SJSA1 (cell line): Measurements from ENCODE around the gene SLC23A2. TPM values are rescaled to one million over a fixed set of nuclear protein-coding genes. Genes with fewer than 3 reads are reported as not detected.

Source experiments
- DNase-seq, 2 experiments: peaks; one replicate each; pipeline ENCODE4 v3.0.0-alpha.2; 2015 to 2020; ENCODE audit warnings: low spot score in 2 of 2, low read depth in 1 of 2
- H3K27ac ChIP-seq: fragments of 250-450 bp; sonication (Bioruptor Pico); 2 replicates; pipeline ENCODE4 v1.5.1; 2020; ENCODE audit warnings: mild to moderate bottlenecking, moderate library complexity
- H3K27me3 ChIP-seq: fragments of 250-450 bp; sonication (Bioruptor Pico); replicated peaks from 2 replicates; pipeline ENCODE4 v1.5.1; 2020; ENCODE audit warnings: mild to moderate bottlenecking, moderate library complexity
- H3K36me3 ChIP-seq: fragments of 250-450 bp; sonication (Bioruptor Pico); 2 replicates; pipeline ENCODE4 v1.5.1; 2020; ENCODE audit warnings: mild to moderate bottlenecking
- H3K4me1 ChIP-seq: fragments of 250-450 bp; sonication (Bioruptor Pico); replicated peaks from 2 replicates; pipeline ENCODE4 v1.6.1; 2021; ENCODE audit warnings: mild to moderate bottlenecking
- H3K4me3 ChIP-seq: fragments of 250-450 bp; sonication (Bioruptor Pico); 2 replicates; pipeline ENCODE4 v1.5.1; 2020; ENCODE audit warnings: mild to moderate bottlenecking
- H3K9me3 ChIP-seq: fragments of 250-450 bp; sonication (Bioruptor Pico); replicated peaks from 2 replicates; pipeline ENCODE4 v1.5.1; 2020; ENCODE audit warnings: mild to moderate bottlenecking
- total RNA-seq: library from RNA; depleted of rRNA; stranded (reverse); fragments of >200 nt; shearing (Covaris generic); gene quantifications from 2 replicates; pipeline ENCODE4 v1.2.3, GENCODE V29; 2014

SLC23A2 gene
- total RNA-seq, 1 experiment from 2014 or later, result 10.4 TPM

DNA sequence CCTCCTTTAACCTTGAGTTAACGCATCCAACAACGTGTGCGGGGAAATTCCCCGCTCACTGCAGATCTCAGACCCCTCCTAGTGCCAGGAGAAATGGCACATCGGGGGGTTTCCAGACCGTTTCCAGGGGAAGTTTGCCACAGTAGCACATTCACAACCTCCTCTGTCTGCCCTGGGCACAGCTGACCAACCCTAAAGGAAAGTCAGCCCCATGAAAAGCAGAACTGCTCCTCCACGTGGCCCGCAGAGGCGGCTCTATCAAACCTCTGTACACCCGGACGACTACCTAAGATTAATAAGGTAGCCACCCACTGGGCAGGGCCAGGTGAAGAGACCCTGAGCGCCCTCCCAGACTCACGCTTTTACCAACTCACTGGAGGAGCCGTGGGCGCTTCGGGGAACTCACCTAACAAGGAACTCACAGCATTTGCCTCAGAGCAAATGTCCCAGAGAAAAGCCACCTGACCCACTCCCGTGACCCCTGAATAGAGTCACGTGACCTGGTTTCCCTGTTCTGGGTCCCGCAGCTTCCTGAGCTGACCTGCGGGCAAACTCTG is 186.5 kb downstream of the SLC23A2 start:
- Histone ChIP-seq H3K4me3 (no peak overlapping the region), H3K9me3 (no peaks in the 10 kb centered on the region), H3K27ac (no peak overlapping the region), H3K4me1 (no peaks in the 10 kb centered on the region), H3K27me3 (no peaks in the 10 kb centered on the region), H3K36me3 (no peaks in the 10 kb centered on the region)
- no peak for DNase-seq

DNA sequence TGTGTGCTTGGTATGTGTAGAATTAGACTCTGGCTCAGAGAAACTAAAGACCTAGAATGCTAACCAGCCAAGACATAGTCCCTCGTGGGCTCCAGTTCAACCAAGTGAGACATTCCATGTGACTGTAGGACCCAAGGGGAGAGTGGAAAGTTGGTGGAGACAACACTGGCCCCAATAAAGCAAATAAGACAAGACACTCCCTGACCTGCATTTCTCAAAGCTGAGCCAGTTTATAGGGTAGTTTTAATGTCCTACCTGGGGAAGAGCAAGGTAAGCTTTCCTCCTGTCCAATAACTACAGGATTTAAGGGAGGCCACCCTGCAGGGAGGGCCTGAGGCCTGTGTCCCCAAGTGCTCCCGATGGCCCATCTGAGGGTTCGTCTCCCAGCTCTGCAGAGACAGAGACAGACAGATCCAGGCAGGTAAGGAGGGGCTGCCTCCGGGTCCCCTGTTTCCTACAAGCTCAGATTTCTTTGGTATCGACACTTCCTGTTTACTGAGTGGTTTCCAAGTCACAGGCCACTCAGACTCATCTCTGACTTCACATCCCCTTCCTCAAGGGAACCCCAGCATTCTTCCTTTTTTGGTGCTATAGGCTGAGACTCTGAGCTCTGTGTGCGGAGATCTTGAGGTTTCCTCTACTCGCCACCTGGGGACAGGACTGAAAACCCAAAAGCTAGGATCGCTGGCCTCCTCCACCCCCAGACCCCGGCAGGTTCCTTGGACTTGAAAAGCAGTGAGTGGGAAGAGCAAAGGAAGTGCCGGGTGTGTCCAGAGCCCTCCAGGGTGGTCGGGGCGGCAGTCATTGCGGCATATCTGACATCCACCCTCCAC is 187.2 kb downstream of the SLC23A2 start:
- H3K27ac ChIP-seq, result no peak overlapping the region
- H3K4me3 ChIP-seq, result no peak overlapping the region
- no peaks in the 10 kb centered on the region for H3K27me3 ChIP-seq
- DNase-seq, result no peak
- no peaks in the 10 kb centered on the region for H3K36me3 ChIP-seq
- no peaks in the 10 kb centered on the region for H3K4me1 ChIP-seq
- no peaks in the 10 kb centered on the region for H3K9me3 ChIP-seq

DNA sequence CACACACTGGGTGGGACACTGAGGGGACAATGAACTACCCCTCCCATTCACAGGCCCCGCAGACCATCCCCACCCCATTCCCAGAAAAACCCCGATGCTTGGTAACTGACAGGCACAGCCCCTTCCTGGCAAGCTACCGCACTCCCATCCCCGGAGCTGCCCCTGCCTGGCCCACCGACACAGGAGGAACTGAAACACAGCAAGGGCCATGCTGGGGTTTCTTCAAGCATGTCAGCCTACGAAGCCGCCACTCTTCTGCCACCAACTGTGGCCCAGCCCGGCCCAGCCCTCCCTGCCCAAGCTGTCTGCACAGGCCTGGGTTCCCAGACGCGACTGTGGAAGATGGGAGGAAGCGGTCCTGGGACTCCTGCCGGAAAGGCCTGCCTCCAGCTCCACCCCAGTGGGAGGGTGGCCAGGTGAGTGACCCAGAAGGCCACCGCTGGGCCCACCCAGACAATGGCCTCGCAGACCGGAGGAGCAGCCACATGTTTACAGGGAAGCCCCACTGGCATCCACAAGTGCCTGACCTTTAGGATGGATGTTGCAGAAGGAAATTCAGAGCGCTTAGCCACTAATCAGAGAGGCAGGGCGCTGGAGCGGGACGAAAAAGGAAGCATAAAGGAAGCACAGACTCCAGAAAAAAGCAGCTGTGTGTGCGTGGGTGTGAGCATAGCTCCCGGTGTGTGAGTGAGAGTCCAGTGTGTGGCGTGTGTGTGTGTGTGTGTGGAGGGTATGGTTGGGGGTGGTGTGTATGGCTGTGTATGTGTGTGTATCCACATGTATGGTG is 188.0 kb downstream of the SLC23A2 start:
- Histone ChIP-seq H3K4me3 (no peak overlapping the region), H3K27me3 (no peaks in the 10 kb centered on the region), H3K36me3 (no peaks in the 10 kb centered on the region), H3K27ac (no peak overlapping the region), H3K4me1 (no peaks in the 10 kb centered on the region), H3K9me3 (no peaks in the 10 kb centered on the region)
- DNase-seq, result no peak

DNA sequence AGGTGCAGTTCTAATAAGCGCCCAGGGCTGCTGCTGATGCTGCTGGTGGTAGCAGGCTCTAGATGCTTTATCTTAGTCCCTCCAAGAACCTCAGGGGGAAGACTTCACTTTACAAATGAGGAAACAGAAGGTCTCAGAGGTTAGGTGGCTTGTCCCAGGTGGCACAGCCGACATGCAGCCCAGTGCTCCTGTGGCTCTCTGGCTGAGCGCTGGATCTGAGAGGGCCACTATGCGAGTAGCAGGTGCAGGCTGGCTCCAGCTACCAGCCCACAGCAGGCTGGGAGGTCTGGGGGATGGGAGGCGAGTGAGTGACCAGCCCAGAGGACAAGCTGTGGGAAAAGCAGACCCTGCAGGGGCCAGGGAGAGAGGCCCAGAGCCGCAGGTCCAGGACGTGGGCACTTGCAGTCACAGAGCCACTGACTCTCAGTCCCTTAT is 188.7 kb downstream of the SLC23A2 start:
- no peaks in the 10 kb centered on the region for H3K9me3 ChIP-seq
- no peak overlapping the region for H3K4me3 ChIP-seq
- no peak overlapping the region for H3K27ac ChIP-seq
- H3K4me1 ChIP-seq, result no peaks in the 10 kb centered on the region
- H3K36me3 ChIP-seq, result no peaks in the 10 kb centered on the region
- no peak for DNase-seq
- peaks cover 5% of the 10 kb centered on the region for H3K27me3 ChIP-seq

DNA sequence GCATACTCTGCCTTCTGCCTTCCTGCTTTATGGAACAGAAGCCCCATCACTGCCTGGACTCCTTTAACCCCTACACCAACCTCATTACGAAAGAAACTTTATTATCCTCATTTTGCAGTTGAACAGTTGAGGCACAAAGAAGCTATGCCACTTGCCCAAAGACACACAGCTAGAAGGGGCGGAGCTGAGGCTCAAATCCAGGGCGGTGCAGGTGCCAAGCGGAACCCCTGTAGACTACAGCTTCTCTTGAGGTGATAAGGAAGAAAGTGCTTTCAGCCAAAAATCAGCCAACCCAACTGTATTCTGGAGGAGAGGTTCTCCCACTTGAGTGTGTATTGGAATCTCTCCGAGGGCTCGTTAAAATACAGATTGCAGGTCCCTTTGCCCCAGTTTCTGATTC is 189.1 kb downstream of the SLC23A2 start:
- no peaks in the 10 kb centered on the region for H3K9me3 ChIP-seq
- no peaks in the 10 kb centered on the region for H3K36me3 ChIP-seq
- H3K27ac ChIP-seq, result no peak overlapping the region
- H3K4me3 ChIP-seq, result no peak overlapping the region
- no peak for DNase-seq
- H3K27me3 ChIP-seq, result peaks cover 9% of the 10 kb centered on the region
- H3K4me1 ChIP-seq, result no peaks in the 10 kb centered on the region

DNA sequence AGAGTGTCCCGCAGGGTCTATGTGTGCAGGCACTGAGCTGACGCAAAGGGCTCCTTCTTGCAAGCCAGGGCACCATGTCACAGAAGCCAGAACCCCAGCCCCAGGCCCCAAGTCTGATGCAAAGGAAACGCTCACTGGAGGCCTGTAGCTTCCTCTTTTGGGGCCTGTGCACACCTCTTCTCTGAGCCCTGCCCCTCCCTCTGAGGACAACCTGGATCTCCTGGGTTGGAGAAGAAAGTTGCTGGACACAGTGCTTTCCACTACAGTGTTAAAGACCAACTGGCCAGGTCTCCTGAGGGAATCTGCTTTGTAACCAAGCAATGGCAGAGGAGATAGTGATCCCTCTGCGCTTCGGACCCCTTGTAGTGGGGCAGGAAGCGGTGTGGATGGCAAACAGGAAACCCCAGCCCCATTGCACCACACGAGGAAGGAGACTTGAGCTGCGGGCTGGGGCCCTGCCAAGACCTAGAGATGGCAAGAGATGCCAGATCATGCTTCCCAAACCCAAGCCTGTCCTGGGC is 189.6 kb downstream of the SLC23A2 start:
- no peaks in the 10 kb centered on the region for H3K36me3 ChIP-seq
- H3K4me1 ChIP-seq, result no peaks in the 10 kb centered on the region
- peaks cover 9% of the 10 kb centered on the region for H3K27me3 ChIP-seq
- H3K4me3 ChIP-seq, result no peak overlapping the region
- no peak for DNase-seq
- no peaks in the 10 kb centered on the region for H3K9me3 ChIP-seq
- no peak overlapping the region for H3K27ac ChIP-seq

DNA sequence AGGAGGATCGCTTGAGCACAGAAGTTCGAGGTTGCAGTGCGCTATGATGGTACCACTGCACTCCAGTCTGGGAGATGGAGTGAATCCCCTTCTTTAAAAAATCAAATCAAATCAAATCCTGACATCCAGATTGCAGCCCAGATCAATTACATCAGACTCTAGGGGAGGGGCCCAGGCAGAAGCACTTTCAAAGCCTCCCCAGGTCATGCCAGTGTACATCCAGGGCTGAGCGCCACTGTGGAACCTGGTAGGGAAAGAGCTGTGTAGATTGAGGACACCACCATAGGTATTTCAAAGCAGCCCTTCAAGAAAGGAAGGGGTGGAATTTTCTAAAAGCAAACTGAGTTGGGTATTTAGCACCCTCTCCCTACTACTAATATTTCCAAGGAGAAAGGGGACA is 190.1 kb downstream of the SLC23A2 start:
- Histone ChIP-seq H3K9me3 (no peaks in the 10 kb centered on the region), H3K27me3 (peaks cover 9% of the 10 kb centered on the region), H3K4me3 (no peak overlapping the region), H3K27ac (no peak overlapping the region), H3K36me3 (no peaks in the 10 kb centered on the region), H3K4me1 (no peaks in the 10 kb centered on the region)
- no peak for DNase-seq

DNA sequence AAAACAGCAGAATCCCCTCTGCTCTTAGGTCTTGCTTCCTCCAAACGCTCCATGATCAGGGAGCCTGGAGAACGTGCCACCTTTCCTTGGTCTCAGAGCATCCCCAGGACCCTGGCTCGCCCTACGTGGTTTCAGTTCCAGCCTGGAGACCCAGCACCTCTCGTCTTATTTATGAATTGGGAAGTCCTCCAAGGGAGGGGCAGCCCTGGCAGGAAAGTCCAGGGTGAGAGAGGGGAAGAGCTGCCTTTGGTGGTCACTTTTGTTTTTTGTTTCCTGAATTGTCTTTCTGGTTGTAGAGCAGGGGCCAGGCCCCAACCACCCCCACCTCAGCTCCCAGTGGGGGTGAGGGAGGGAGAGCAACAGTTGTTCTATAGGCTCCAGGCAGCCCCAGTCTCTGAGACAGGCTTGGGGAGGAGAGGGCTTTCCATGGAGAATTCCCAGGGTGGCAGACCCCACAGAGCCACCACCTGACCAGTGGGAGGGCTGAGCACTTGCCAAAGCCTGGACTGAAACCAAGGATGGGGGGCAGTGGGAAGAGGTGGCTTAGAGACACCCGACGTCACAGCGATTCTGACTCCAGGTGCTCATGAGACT is 190.8 kb downstream of the SLC23A2 start:
- Histone ChIP-seq H3K27ac (no peak overlapping the region), H3K9me3 (no peaks in the 10 kb centered on the region), H3K27me3 (peaks cover 9% of the 10 kb centered on the region), H3K4me1 (no peaks in the 10 kb centered on the region), H3K4me3 (no peak overlapping the region), H3K36me3 (no peaks in the 10 kb centered on the region)
- no peak for DNase-seq

DNA sequence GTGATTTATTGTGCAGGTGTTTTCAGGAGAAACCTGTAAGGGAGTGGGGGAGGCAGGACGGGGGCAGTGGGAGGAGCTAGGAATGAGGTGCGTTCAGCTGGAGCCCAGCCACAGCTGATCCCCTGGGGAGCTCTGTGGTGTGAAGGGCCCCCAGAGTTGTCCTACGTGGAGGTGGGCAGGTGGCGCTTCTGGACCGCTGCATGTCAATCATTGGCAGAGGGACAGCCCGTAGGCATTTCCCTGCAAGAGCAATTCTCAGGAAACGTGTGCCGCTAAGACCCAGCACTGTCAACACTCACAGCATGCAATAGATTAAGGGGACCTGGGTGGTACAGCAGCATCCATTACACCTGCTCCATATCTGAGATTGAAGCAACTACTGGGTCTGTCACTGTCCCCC is 191.6 kb downstream of the SLC23A2 start:
- Histone ChIP-seq H3K36me3 (no peaks in the 10 kb centered on the region), H3K4me3 (no peak overlapping the region), H3K9me3 (no peaks in the 10 kb centered on the region), H3K27ac (no peak overlapping the region), H3K4me1 (no peaks in the 10 kb centered on the region), H3K27me3 (peaks cover 9% of the 10 kb centered on the region)
- no peak for DNase-seq

DNA sequence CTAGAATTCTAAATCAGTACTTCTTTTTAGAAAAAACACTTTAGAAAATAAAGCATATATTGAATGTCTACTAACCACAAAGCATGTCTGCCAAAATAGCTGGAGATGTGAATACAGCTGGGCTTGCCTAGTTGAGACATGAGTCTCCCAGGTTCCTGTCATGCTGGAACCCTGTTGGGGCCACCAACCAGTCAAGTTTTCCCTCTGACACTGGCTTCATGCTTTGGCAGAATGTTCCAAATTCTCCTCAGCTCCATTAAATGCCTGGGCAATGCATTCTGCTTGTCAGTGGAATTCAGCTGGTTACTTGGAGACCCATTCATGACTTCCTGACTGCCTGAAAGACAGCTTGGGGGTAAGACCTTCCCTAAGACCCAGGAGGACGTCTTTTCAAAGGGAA is 192.4 kb downstream of the SLC23A2 start:
- H3K27ac ChIP-seq, result no peak overlapping the region
- no peak for DNase-seq

DNA sequence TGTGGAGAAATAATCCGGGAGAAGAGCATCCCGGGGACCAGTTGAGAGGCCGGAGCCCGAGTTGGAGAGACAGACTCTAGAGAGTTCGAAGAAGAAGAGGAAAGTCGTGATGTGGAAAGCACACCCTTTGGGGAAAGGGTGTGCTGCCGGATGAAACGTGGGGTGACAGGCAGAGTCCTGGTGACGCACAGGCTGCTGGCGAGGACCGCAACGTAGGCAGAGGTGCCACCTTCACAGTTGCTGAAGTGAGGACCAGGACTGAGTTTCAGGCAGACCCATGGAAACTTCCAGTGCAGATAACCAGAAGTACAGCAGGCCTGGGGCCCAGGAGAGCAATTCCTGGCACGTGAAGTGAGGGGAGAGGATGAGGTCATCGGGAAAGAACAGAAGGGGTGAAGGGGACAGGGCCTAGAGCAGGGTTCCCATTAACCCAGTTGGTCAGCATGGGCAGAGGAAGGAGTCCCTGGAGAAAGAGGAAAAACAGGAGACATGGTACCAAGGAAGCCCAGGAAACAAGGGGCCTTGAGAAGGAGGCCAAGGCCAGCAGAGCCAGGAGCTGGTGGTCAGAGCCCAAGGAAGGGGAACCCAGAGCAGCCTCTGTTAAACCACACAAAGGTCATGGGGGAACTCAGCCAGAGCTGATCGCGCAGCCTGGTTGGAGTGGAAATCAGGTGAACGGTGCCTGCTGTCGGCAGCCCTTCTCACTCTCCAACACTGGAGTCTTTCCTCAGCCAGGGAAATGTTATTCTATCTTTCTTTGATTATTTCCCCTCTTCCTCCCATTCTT is 195.5 kb downstream of the SLC23A2 start:
- Histone ChIP-seq H3K4me1 (no peaks in the 10 kb centered on the region), H3K4me3 (no peak overlapping the region), H3K36me3 (no peaks in the 10 kb centered on the region), H3K27me3 (peaks cover 9% of the 10 kb centered on the region), H3K27ac (no peak overlapping the region), H3K9me3 (no peaks in the 10 kb centered on the region)
- DNase-seq, result no peak

More for the DNA sequence above, 192.4 kb downstream of the SLC23A2 start:
- Histone ChIP-seq H3K9me3 (no peaks in the 10 kb centered on the region), H3K4me3 (no peak overlapping the region), H3K4me1 (no peaks in the 10 kb centered on the region), H3K27me3 (peaks cover 9% of the 10 kb centered on the region), H3K36me3 (no peaks in the 10 kb centered on the region)

DNA sequence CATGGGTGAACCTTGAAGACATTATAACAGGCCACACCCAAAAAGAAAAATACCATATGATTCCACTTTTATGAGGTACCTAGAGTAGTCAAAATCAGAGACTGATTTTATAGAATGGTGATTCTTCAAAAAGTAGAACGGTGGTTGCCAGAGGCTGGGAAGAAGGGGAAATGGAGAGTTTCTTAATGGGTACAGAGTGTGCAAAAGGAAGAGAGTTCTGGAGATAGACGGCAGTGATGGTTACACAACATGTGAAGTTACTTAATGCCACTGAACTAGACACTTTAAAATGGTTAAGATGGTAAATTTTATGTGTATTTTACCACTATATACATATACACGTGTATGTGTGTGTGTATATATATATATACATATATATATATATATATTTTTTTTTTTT is 198.8 kb downstream of the SLC23A2 start:
- no peaks in the 10 kb centered on the region for H3K36me3 ChIP-seq
- no peak for DNase-seq
- H3K4me1 ChIP-seq, result no peaks in the 10 kb centered on the region
- no peak overlapping the region for H3K27ac ChIP-seq
- H3K27me3 ChIP-seq, result peaks cover 2% of the 10 kb centered on the region; the same call in 1 of the 2 replicates
- no peak overlapping the region for H3K4me3 ChIP-seq
- 0 out of 2 replicates have a peak, but pooled peaks cover 2% of the 10 kb centered on the region for H3K9me3 ChIP-seq
